Panc1 (cell line): Measurements from ENCODE around the gene DDX17. TPM values are rescaled to one million over a fixed set of nuclear protein-coding genes. Genes with fewer than 3 reads are reported as not detected.

ENCODE experiments used
- ATAC-seq: fragments of 200-7000 bp; cut with Tn5 transposase; 2 replicates; pipeline ENCODE4 v1.9.1; 2020; ENCODE audit warnings: mild to moderate bottlenecking, moderate library complexity
- BruUV-seq: library from RNA; stranded (reverse); fragments of 400-500 nt; replicated peaks from 2 replicates; lab custom pipeline; 2021; lab: Mats Ljungman, UMichigan
- CTCF ChIA-PET: fragments of 300-600 bp; sonication (Branson Sonifier 250); formaldehyde crosslinking; loops from one replicate; lab custom pipeline; 2022; ENCODE audit warnings: antibody characterized with exemption; lab: Charles Lee
- POLR2A ChIA-PET: fragments of 300-600 bp; sonication (Branson Sonifier 250); formaldehyde crosslinking; loops from one replicate; lab custom pipeline; 2022; ENCODE audit warnings: antibody characterized with exemption; lab: Charles Lee
- DNase-seq: peaks from one replicate; pipeline ENCODE4 v3.0.0-alpha.2; 2010; ENCODE audit warnings: low read depth, low spot score
- H3K27ac ChIP-seq: 2 replicates; pipeline ENCODE4 v1.5.1; 2011; ENCODE audit warnings: mild to moderate bottlenecking, low read length, inconsistent platforms
- H3K27me3 ChIP-seq: fragments of 200-500 bp; sonication (Bioruptor generic); 2 replicates; pipeline ENCODE4 v1.6.0; 2014; ENCODE audit warnings: low read length, inconsistent platforms; ENCODE audit not compliant: control insufficient read depth, insufficient read depth
- H3K36me3 ChIP-seq: fragments of 200-500 bp; sonication (Bioruptor generic); 2 replicates; pipeline ENCODE4 v1.5.1; 2014; ENCODE audit warnings: inconsistent platforms, mild to moderate bottlenecking, low read length, moderate library complexity; ENCODE audit not compliant: control insufficient read depth, insufficient read depth
- H3K4me1 ChIP-seq: 2 replicates; pipeline ENCODE4 v1.5.1; 2011; ENCODE audit warnings: inconsistent platforms, mild to moderate bottlenecking, low read length, moderate library complexity; ENCODE audit not compliant: control insufficient read depth, insufficient read depth
- H3K4me3 ChIP-seq, 2 experiments: 2 replicates each; pipeline ENCODE4 v1.5.1; 2011 to 2012; ENCODE audit warnings: low read depth in 2 of 2, low read length in 2 of 2, mild to moderate bottlenecking in 2 of 2, inconsistent platforms in 1 of 2, moderate library complexity in 1 of 2
- H3K9me3 ChIP-seq: fragments of 200-500 bp; sonication (Bioruptor generic); 2 replicates; pipeline ENCODE4 v1.5.1; 2014; ENCODE audit warnings: low read depth, mild to moderate bottlenecking, inconsistent platforms, low read length, moderate library complexity; ENCODE audit not compliant: control insufficient read depth, insufficient read depth
- CTCF ChIP-seq: fragments of 450-650 bp; IDR thresholded peaks from 2 replicates; pipeline ENCODE4 v1.5.1; 2017; ENCODE audit warnings: mild to moderate bottlenecking
- POLR2AphosphoS5 ChIP-seq: IDR thresholded peaks from 2 replicates; pipeline ENCODE4 v1.6.1; 2012; ENCODE audit warnings: mild to moderate bottlenecking, low read depth, low read length, moderate library complexity
- REST ChIP-seq, 2 experiments: IDR thresholded peaks; 2 replicates each; pipeline ENCODE4 v1.6.1; 2011 to 2012; ENCODE audit warnings: low read depth in 2 of 2, control low read depth in 1 of 2, low read length in 1 of 2, mild to moderate bottlenecking in 1 of 2, moderate library complexity in 1 of 2; ENCODE audit not compliant: insufficient read depth in 1 of 2
- SIN3A ChIP-seq: IDR thresholded peaks from 2 replicates; pipeline ENCODE4 v1.6.1; 2012; ENCODE audit warnings: low read depth, mild to moderate bottlenecking, low read length, moderate library complexity, borderline replicate concordance; ENCODE audit not compliant: insufficient read depth
- TCF7L2 ChIP-seq: IDR thresholded peaks from 2 replicates; pipeline ENCODE4 v1.6.1; 2011; ENCODE audit warnings: mild to moderate bottlenecking, low read depth, low read length, inconsistent platforms
- in situ Hi-C: cut with HindIII; loops from 2 replicates; pipeline ENCODE4 v1.10.0; 2016; ENCODE audit warnings: low sequenced_read_pairs, low pct_unique_long_range_greater_than_20kb
- intact Hi-C: fragments of 100-400 bp; cut with micrococcal nuclease; formaldehyde crosslinking; loops from one replicate; pipeline ENCODE4 v1.10.0; 2022; ENCODE audit not compliant: unreplicated experiment
- total RNA-seq: library from RNA; stranded (reverse); gene quantifications from one replicate; pipeline ENCODE4 v1.2.1, GENCODE V29; 2021; ENCODE audit not compliant: unreplicated experiment

The DDX17 gene
- total RNA-seq, 1 experiment from 2014 or later = 277 TPM

- H3K27ac ChIP-seq = no peak overlapping the region
- ChIA-PET POLR2A (interaction anchor here (1.4 kb wide), 1 partner anchor 19 kb away, joined by 5 read pairs; no protein-coding TSS in a partner anchor), CTCF (no interaction called here)
- ATAC-seq = peak; percentile 85
- TF ChIP-seq SIN3A (no peak), TCF7L2 (no peak), CTCF (no peak), POLR2AphosphoS5 (no peak), REST (IDR thresholded peaks at IDR 0.05; ENCODE audit: insufficient read depth in 1 of 2, low read depth in 2 of 2, low read length in 1 of 2) (no peak)
- DNase-seq = no peak
- H3K4me3 ChIP-seq = peak overlapping the region; percentile 7 to 33; a peak in 3 of 4 replicates
- peaks cover 2% of the 10 kb centered on the region; the same call in 1 of the 2 replicates for H3K4me1 ChIP-seq
- in situ Hi-C loops (no loop called here), intact Hi-C loops (no loop called here)
- no peaks in the 10 kb centered on the region for H3K27me3 ChIP-seq
- no peaks in the 10 kb centered on the region for H3K36me3 ChIP-seq
- no peaks in the 10 kb centered on the region for H3K9me3 ChIP-seq
- no TSS peak for BruUV-seq
Measured at GRCh38 chr22:38461414-38462081, 44.6 kb downstream of the DDX17 start.

DNA sequence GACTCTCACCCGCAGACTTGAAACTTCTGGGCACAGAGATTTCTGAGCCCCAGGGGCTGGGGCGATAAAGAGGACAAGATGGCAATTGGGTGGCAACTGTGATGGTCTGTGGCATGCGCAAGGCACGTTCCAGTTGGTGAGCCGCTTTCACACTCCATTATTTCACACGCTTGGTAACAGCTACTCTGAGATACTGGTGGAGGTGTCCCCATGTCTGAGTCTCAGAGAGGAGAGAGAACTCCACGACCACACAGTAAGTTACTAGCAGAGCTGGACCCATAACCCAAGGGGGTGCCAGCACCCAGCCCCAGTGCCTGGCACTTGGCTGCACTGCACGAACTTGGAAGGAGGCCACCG, 45.1 kb downstream of the DDX17 start:
- Histone ChIP-seq H3K27ac (no peak overlapping the region), H3K9me3 (no peaks in the 10 kb centered on the region), H3K36me3 (no peaks in the 10 kb centered on the region), H3K27me3 (no peaks in the 10 kb centered on the region), H3K4me3 (peak overlapping the region; percentile 7 to 33; a peak in 3 of 4 replicates), H3K4me1 (peaks cover 2% of the 10 kb centered on the region; the same call in 1 of the 2 replicates)
- in situ Hi-C loops (no loop called here), intact Hi-C loops (no loop called here)
- no TSS peak for BruUV-seq
- ChIA-PET POLR2A (no interaction called here), CTCF (no interaction called here)
- DNase-seq (no peak), ATAC-seq (peak; percentile 44)
- TF ChIP-seq TCF7L2 = no peak

GRCh38 chr22:38460426-38460840, 45.7 kb downstream of the DDX17 start:
- ATAC-seq (no peak), DNase-seq (no peak)
- CTCF ChIA-PET = no interaction called here
- intact Hi-C loops = no loop called here
- Histone ChIP-seq H3K27me3 (no peaks in the 10 kb centered on the region), H3K4me3 (no peak overlapping the region), H3K4me1 (peaks cover 2% of the 10 kb centered on the region; the same call in 1 of the 2 replicates), H3K36me3 (no peaks in the 10 kb centered on the region), H3K9me3 (no peaks in the 10 kb centered on the region), H3K27ac (no peak overlapping the region)
- in situ Hi-C loops = no loop called here
- TF ChIP-seq REST (IDR thresholded peaks at IDR 0.05; ENCODE audit: insufficient read depth in 1 of 2, low read depth in 2 of 2, low read length in 1 of 2) (no peak), CTCF (no peak), SIN3A (no peak), TCF7L2 (no peak), POLR2AphosphoS5 (no peak)
- POLR2A ChIA-PET = no interaction called here
- BruUV-seq = no TSS peak
